DOHH2 (cell line): Measurements from ENCODE around the gene LRRC59.

Experiments used
- EZH2phosphoT487 ChIP-seq: fragments of 200-600 bp; sonication (generic); IDR thresholded peaks from 2 replicates; pipeline ENCODE4 v1.6.1; 2017; ENCODE audit warnings: borderline replicate concordance, mild to moderate bottlenecking, antibody characterized with exemption, low read length, moderate library complexity, mixed read lengths
- TF ChIP-seq, protein P1 (sequence below): fragments of 200-600 bp; sonication (generic); IDR thresholded peaks from one replicate; pipeline ENCODE4 v1.5.1; 2014; ENCODE audit warnings: antibody characterized with exemption, mild to moderate bottlenecking, low read depth, low read length; ENCODE audit not compliant: poor library complexity, severe bottlenecking

DNA sequence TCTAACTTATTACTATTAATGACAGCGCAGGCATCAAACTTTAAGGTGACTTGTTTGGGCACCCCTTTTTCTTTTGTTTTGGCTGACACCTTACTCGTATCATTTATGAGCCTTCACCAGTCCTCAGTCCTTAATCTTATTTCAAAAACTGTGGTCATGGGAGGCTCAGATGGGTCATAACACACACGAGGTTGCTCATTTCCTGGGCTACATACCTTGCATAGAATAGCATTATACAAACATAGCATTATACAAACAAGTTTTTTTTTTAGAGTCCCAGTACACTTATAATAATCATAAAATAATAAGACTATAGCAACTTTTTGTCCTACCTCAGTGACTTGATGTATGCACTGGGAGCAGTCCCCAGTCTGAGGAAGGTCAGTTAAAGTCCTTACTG lies 17.5 kb upstream of the LRRC59 start:
- TF ChIP-seq, protein P1, sequence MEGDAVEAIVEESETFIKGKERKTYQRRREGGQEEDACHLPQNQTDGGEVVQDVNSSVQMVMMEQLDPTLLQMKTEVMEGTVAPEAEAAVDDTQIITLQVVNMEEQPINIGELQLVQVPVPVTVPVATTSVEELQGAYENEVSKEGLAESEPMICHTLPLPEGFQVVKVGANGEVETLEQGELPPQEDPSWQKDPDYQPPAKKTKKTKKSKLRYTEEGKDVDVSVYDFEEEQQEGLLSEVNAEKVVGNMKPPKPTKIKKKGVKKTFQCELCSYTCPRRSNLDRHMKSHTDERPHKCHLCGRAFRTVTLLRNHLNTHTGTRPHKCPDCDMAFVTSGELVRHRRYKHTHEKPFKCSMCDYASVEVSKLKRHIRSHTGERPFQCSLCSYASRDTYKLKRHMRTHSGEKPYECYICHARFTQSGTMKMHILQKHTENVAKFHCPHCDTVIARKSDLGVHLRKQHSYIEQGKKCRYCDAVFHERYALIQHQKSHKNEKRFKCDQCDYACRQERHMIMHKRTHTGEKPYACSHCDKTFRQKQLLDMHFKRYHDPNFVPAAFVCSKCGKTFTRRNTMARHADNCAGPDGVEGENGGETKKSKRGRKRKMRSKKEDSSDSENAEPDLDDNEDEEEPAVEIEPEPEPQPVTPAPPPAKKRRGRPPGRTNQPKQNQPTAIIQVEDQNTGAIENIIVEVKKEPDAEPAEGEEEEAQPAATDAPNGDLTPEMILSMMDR = no peak
- TF ChIP-seq EZH2phosphoT487 = no peak
